Sigmoid colon (tissue), 7 donors: ENCODE measurements around the gene GNAI3. TPM values are rescaled to one million over a fixed set of nuclear protein-coding genes. Genes with fewer than 3 reads are reported as not detected.
A peak's percentile ranks its signal among the peaks of the same experiment; 100 is the strongest.

Experiments
- DNase-seq: peaks from one replicate; pipeline ENCODE4 v3.0.0-alpha.2; 2019
- H3K27ac ChIP-seq, 4 donors: fragments of 200-600 bp; sonication (generic); one replicate each; pipeline ENCODE4 v1.5.1; 2016 to 2019; ENCODE audit warnings: mild to moderate bottlenecking in 1 of 4
- H3K27me3 ChIP-seq, 3 donors: fragments of 200-600 bp; sonication (generic); one replicate each; pipeline ENCODE4 v1.5.1; 2019; ENCODE audit warnings: mild to moderate bottlenecking in 1 of 3
- H3K36me3 ChIP-seq, 4 donors: fragments of 200-600 bp; sonication (generic); one replicate each; pipeline ENCODE4 v1.5.1; 2016 to 2019
- H3K4me1 ChIP-seq, 4 donors: fragments of 200-600 bp; sonication (generic); one replicate each; pipeline ENCODE4 v1.5.1; 2017 to 2019
- H3K4me3 ChIP-seq, 4 donors: fragments of 200-600 bp; sonication (generic); one replicate each; pipeline ENCODE4 v1.5.1; 2017 to 2019; ENCODE audit warnings: mild to moderate bottlenecking in 2 of 4, moderate library complexity in 1 of 4
- H3K9me3 ChIP-seq, 4 donors: fragments of 200-600 bp in 3 of 4; sonication (generic) in 3 of 4; one replicate each; pipeline versions ENCODE4 v1.5.1 to v1.6.1; 2013 to 2019
- CTCF ChIP-seq, 4 experiments: fragments of 450-650 bp in 3 of 4; fragments of 200-600 bp in 1 of 4; IDR thresholded peaks; one replicate each; pipeline ENCODE4 v1.5.1; 2016 to 2019; ENCODE audit warnings: antibody characterized with exemption in 4 of 4, mild to moderate bottlenecking in 3 of 4, moderate library complexity in 2 of 4
- EP300 ChIP-seq, 4 donors: sonication (generic); formaldehyde crosslinking; IDR thresholded peaks; one replicate each; pipeline ENCODE4 v1.6.1; 2017; ENCODE audit warnings: antibody characterized with exemption in 4 of 4
- POLR2A ChIP-seq, 2 donors: fragments of 450-650 bp; IDR thresholded peaks; one replicate each; pipeline ENCODE4 v1.6.1; 2016; ENCODE audit warnings: antibody characterized with exemption in 2 of 2, mild to moderate bottlenecking in 2 of 2, moderate library complexity in 2 of 2
- POLR2AphosphoS5 ChIP-seq, 4 donors: sonication (generic); formaldehyde crosslinking; IDR thresholded peaks; one replicate each; pipeline ENCODE4 v1.6.1; 2017; ENCODE audit warnings: antibody characterized with exemption in 4 of 4
- WGBS, 2 donors: extraction: QIAGEN DNeasy Blood & Tissue Kit; methylation state at CpG; one replicate each; pipeline ENCODE4 v1.1.7; 2013; 5-methylcytosine and 5-hydroxymethylcytosine counted together
- intact Hi-C: fragments of 100-400 bp; cut with DNase I; formaldehyde crosslinking; loops from one replicate; pipeline ENCODE4 v1.15.1; 2023
- polyA plus RNA-seq, 3 donors: library from polyadenylated mRNA; stranded (reverse); fragments of 200-250 nt; gene quantifications; one replicate each; pipeline ENCODE4 v1.2.3, GENCODE V29; 2013
- total RNA-seq, 4 donors: library from RNA; depleted of rRNA; stranded (reverse); fragments of >200 nt; gene quantifications; one replicate each; pipeline ENCODE4 v1.1.0, GENCODE V29; 2016
- donor health status: healthy with polysubstance abuse.
- donor health status: Bipolar disorder and iron deficiency.
- donor health status: healthy.

Gene GNAI3
- total and polyA plus RNA-seq, 7 donors, result 4.2 to 6.4 (median 5.7) TPM

GRCh38 chr1:109569323-109569722 is 20.9 kb downstream of the GNAI3 start:
- peaks cover 0 to 57% (median 42%) of the 10 kb centered on the region in 4 donors for H3K4me1 ChIP-seq
- intact Hi-C loops, result no loop called here
- H3K27ac ChIP-seq, result no peak overlapping the region
- no peaks in the 10 kb centered on the region for H3K27me3 ChIP-seq
- H3K4me3 ChIP-seq, result no peak overlapping the region
- TF ChIP-seq EP300 (IDR thresholded peaks at IDR 0.05) (no peak), POLR2AphosphoS5 (IDR thresholded peaks at IDR 0.05) (no peak), CTCF (IDR thresholded peaks at IDR 0.05) (no peak), POLR2A (IDR thresholded peaks at IDR 0.05) (no peak)
- no peaks in the 10 kb centered on the region for H3K9me3 ChIP-seq
- 82 to 91% methylated on average over 1 of the region's 1 CpG for WGBS, 2 donors
- no peak for DNase-seq
- H3K36me3 ChIP-seq, result no peaks in the 10 kb centered on the region

- no peaks in the 10 kb centered on the region for H3K9me3 ChIP-seq
- no peak overlapping the region for H3K27ac ChIP-seq
- DNase-seq, result no peak
- no peaks in the 10 kb centered on the region for H3K36me3 ChIP-seq
- no peak overlapping the region for H3K4me3 ChIP-seq
- 26 to 71% methylated on average over 3 of the region's 3 CpGs for WGBS, 2 donors
- TF ChIP-seq POLR2AphosphoS5 (IDR thresholded peaks at IDR 0.05), result no peak
- no peak for TF ChIP-seq CTCF (IDR thresholded peaks at IDR 0.05)
- TF ChIP-seq POLR2A (IDR thresholded peaks at IDR 0.05), result no peak
- TF ChIP-seq EP300 (IDR thresholded peaks at IDR 0.05), result no peak
- peaks cover 0 to 52% (median 40%) of the 10 kb centered on the region in 4 donors for H3K4me1 ChIP-seq
- intact Hi-C loops, result no loop called here
- H3K27me3 ChIP-seq, result no peaks in the 10 kb centered on the region
Measured at GRCh38 chr1:109570414-109570813, 22.0 kb downstream of the GNAI3 start.

GRCh38 chr1:109573785-109574184 is 25.4 kb downstream of the GNAI3 start:
- Histone ChIP-seq H3K9me3 (no peaks in the 10 kb centered on the region), H3K36me3 (peaks cover 0 to 22% (median 0%) of the 10 kb centered on the region in 4 donors), H3K27ac (no peak overlapping the region), H3K27me3 (no peaks in the 10 kb centered on the region), H3K4me1 (peaks cover 0 to 44% (median 26%) of the 10 kb centered on the region in 4 donors), H3K4me3 (no peak overlapping the region)
- intact Hi-C loops, result no loop called here
- WGBS, 2 donors, result 40 to 55% methylated on average over 2 of the region's 2 CpGs
- no peak for DNase-seq
- TF ChIP-seq EP300 (IDR thresholded peaks at IDR 0.05) (no peak), POLR2AphosphoS5 (IDR thresholded peaks at IDR 0.05) (no peak), POLR2A (IDR thresholded peaks at IDR 0.05) (no peak)

GRCh38 chr1:109578947-109579443 is 30.6 kb downstream of the GNAI3 start:
- peaks cover 0 to 59% (median 3%) of the 10 kb centered on the region in 4 donors for H3K36me3 ChIP-seq
- WGBS, 2 donors, result 85 to 89% methylated on average over 3 of the region's 3 CpGs

GRCh38 chr1:109579491-109579890 is 31.1 kb downstream of the GNAI3 start:
- TF ChIP-seq POLR2AphosphoS5 (IDR thresholded peaks at IDR 0.05), result no peak
- no peak for TF ChIP-seq EP300 (IDR thresholded peaks at IDR 0.05)
- no peak for TF ChIP-seq CTCF (IDR thresholded peaks at IDR 0.05)
- no peak for TF ChIP-seq POLR2A (IDR thresholded peaks at IDR 0.05)
- Histone ChIP-seq H3K27ac (peak overlapping the region in 3 of 4 donors; percentile 52 to 65 (median 58)), H3K4me3 (no peak overlapping the region), H3K36me3 (peaks cover 0 to 64% (median 3%) of the 10 kb centered on the region in 4 donors), H3K27me3 (no peaks in the 10 kb centered on the region), H3K4me1 (peaks cover 0 to 25% (median 19%) of the 10 kb centered on the region in 4 donors), H3K9me3 (no peaks in the 10 kb centered on the region)
- DNase-seq, result no peak
- intact Hi-C loops, result no loop called here
- 79 to 91% methylated on average over 1 of the region's 1 CpG for WGBS, 2 donors

More at GRCh38 chr1:109578947-109579443, 30.6 kb downstream of the GNAI3 start:
- Histone ChIP-seq H3K27ac (peak overlapping the region; percentile 6 to 65 (median 55)), H3K9me3 (no peaks in the 10 kb centered on the region), H3K4me1 (peaks cover 0 to 25% (median 19%) of the 10 kb centered on the region in 4 donors), H3K4me3 (no peak overlapping the region), H3K27me3 (no peaks in the 10 kb centered on the region)
- intact Hi-C loops, result no loop called here
- TF ChIP-seq CTCF (IDR thresholded peaks at IDR 0.05) (no peak), POLR2AphosphoS5 (IDR thresholded peaks at IDR 0.05) (no peak), EP300 (IDR thresholded peaks at IDR 0.05) (no peak), POLR2A (IDR thresholded peaks at IDR 0.05) (no peak)
- DNase-seq, result no peak
